RWPE2 (cell line): Measurements from ENCODE around the gene SLC8A2.
"Not testable (repeated sequence)": the region's sequence is repeated elsewhere in the genome, so short reads cannot be mapped to it uniquely, and the experiment has no call there.

Experiments
- ATAC-seq: fragments of 200-7000 bp; cut with Tn5 transposase; 3 replicates; pipeline ENCODE4 v1.9.1; 2021; ENCODE audit warnings: low read depth
- DNase-seq: peaks from one replicate; pipeline ENCODE4 v3.0.0-alpha.2; 2020; ENCODE audit warnings: low spot score
- H3K27ac ChIP-seq: fragments of 450-650 bp; 2 replicates; pipeline ENCODE4 v1.5.1; 2017; ENCODE audit warnings: mild to moderate bottlenecking; ENCODE audit not compliant: poor library complexity, severe bottlenecking
- H3K27me3 ChIP-seq: fragments of 250-450 bp; sonication (Bioruptor Pico); 2 replicates; pipeline ENCODE4 v1.5.1; 2021; ENCODE audit warnings: mild to moderate bottlenecking, moderate library complexity; ENCODE audit not compliant: insufficient read depth, poor library complexity, severe bottlenecking
- H3K36me3 ChIP-seq: fragments of 250-450 bp; sonication (Bioruptor Pico); 2 replicates; pipeline ENCODE4 v1.5.1; 2020; ENCODE audit warnings: low read depth, mild to moderate bottlenecking, moderate library complexity
- H3K4me1 ChIP-seq: fragments of 250-450 bp; sonication (Bioruptor Pico); 2 replicates; pipeline ENCODE4 v1.5.1; 2021; ENCODE audit warnings: mild to moderate bottlenecking, moderate library complexity; ENCODE audit not compliant: insufficient read depth, poor library complexity, severe bottlenecking
- H3K4me3 ChIP-seq: fragments of 250-450 bp; sonication (Bioruptor Pico); 2 replicates; pipeline ENCODE4 v1.5.1; 2021; ENCODE audit warnings: mild to moderate bottlenecking, moderate library complexity; ENCODE audit not compliant: severe bottlenecking
- H3K9me3 ChIP-seq: fragments of 250-450 bp; sonication (Bioruptor Pico); 2 replicates; pipeline ENCODE4 v1.5.1; 2021; ENCODE audit warnings: mild to moderate bottlenecking, moderate library complexity; ENCODE audit not compliant: severe bottlenecking
- TF ChIP-seq, protein P1 (sequence below): fragments of 450-650 bp; IDR thresholded peaks from one replicate; pipeline ENCODE4 v1.5.1; 2017; ENCODE audit warnings: mild to moderate bottlenecking, moderate library complexity; ENCODE audit not compliant: poor library complexity, severe bottlenecking

Gene SLC8A2

GRCh38 chr19:47490031-47490430, 18.3 kb upstream of the SLC8A2 start:
- no peaks in the 10 kb centered on the region for H3K9me3 ChIP-seq
- TF ChIP-seq, protein P1, sequence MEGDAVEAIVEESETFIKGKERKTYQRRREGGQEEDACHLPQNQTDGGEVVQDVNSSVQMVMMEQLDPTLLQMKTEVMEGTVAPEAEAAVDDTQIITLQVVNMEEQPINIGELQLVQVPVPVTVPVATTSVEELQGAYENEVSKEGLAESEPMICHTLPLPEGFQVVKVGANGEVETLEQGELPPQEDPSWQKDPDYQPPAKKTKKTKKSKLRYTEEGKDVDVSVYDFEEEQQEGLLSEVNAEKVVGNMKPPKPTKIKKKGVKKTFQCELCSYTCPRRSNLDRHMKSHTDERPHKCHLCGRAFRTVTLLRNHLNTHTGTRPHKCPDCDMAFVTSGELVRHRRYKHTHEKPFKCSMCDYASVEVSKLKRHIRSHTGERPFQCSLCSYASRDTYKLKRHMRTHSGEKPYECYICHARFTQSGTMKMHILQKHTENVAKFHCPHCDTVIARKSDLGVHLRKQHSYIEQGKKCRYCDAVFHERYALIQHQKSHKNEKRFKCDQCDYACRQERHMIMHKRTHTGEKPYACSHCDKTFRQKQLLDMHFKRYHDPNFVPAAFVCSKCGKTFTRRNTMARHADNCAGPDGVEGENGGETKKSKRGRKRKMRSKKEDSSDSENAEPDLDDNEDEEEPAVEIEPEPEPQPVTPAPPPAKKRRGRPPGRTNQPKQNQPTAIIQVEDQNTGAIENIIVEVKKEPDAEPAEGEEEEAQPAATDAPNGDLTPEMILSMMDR = no peak
- H3K36me3 ChIP-seq = peaks cover 21% of the 10 kb centered on the region
- ATAC-seq (no peak), DNase-seq (no peak)
- H3K27ac ChIP-seq = no peak overlapping the region
- no peak overlapping the region for H3K4me3 ChIP-seq
- H3K4me1 ChIP-seq = no peaks in the 10 kb centered on the region
- H3K27me3 ChIP-seq = no peaks in the 10 kb centered on the region

GRCh38 chr19:47489072-47489914, 17.6 kb upstream of the SLC8A2 start:
- ATAC-seq (no peak), DNase-seq (no peak)
- no peaks in the 10 kb centered on the region for H3K27me3 ChIP-seq
- H3K36me3 ChIP-seq = peaks cover 21% of the 10 kb centered on the region
- no peaks in the 10 kb centered on the region for H3K9me3 ChIP-seq
- no peak overlapping the region for H3K4me3 ChIP-seq
- no peak overlapping the region for H3K27ac ChIP-seq
- TF ChIP-seq, protein P1 = no peak
- H3K4me1 ChIP-seq = no peaks in the 10 kb centered on the region

DNA sequence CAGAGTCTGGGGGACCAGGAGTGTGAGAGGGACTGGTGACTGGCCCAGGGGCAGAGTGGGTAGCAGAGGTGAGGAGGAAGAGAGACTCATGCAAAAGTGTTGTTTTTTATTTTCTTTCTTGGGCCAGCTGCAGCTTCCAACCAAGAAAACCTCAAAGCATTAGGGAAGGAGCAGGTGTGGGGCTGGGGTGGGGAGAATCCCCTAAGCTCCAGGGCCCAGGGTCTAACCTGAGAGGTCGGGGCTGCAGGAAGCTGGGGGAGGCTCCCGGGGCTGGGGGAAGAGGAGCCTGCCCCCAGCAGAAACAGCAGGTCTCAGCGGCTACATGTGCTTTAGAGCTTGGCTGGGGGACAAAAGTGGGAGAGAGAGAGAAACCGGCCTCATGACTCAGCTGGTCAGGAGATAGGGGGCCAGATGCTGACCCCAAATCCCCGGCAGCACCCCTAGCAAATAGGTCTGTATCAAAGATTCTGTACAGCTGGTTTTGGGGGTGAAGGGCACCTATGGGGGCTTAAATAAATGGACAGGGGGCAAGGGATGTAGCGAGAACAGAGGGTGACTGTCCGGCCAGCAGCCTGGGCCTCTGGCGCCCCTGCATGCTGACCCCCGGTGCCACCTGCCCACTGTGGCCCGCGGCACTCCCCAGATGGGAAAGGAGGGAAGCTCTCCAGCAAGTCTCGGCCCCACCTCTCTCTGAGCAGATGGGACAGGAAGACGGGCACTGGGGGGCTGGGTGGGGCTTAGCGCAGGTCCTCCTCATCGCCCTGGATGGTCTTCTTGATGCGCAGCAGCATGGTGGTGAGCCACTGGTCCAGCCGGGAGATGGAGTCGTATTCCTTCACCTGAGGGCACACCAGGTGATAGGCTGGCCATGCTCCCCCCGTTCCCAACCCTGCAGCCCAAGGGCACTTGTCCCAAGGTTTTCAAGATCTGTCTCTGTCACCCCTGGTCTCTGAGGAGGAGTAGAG, 16.1 kb upstream of the SLC8A2 start:
- DNase-seq = peak; percentile 67
- H3K9me3 ChIP-seq = no peaks in the 10 kb centered on the region
- no peaks in the 10 kb centered on the region for H3K4me1 ChIP-seq
- H3K27me3 ChIP-seq = no peaks in the 10 kb centered on the region
- H3K27ac ChIP-seq = no peak overlapping the region
- no peak overlapping the region for H3K4me3 ChIP-seq
- TF ChIP-seq, protein P1 = no peak
- ATAC-seq = no peak
- peaks cover 15% of the 10 kb centered on the region for H3K36me3 ChIP-seq

DNA sequence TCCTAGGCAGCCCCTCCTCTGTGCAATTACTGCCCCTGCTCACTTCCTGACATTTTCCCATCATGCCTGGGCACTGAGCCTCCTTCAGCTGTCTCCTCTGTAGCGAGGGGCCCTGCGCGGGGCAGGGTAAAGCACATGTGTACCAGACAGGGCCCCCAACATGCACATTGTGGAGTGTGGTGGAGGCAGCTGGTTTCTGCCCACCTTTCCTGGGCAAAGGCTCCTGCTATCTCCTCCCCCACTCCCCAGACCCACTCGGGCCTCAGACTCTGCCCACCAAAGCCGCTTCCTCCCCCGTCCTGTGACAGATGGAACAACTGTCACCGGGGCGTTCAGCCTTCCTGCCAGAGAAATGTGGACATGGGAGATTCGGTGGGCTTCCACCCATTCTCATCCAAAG, 15.2 kb upstream of the SLC8A2 start:
- DNase-seq = no peak
- H3K27me3 ChIP-seq = no peaks in the 10 kb centered on the region
- H3K9me3 ChIP-seq = no peaks in the 10 kb centered on the region
- no peak for ATAC-seq
- no peak overlapping the region for H3K4me3 ChIP-seq
- H3K27ac ChIP-seq = no peak overlapping the region
- TF ChIP-seq, protein P1 = no peak
- no peaks in the 10 kb centered on the region for H3K4me1 ChIP-seq
- peaks cover 10% of the 10 kb centered on the region; the same call in 1 of the 2 replicates for H3K36me3 ChIP-seq

DNA sequence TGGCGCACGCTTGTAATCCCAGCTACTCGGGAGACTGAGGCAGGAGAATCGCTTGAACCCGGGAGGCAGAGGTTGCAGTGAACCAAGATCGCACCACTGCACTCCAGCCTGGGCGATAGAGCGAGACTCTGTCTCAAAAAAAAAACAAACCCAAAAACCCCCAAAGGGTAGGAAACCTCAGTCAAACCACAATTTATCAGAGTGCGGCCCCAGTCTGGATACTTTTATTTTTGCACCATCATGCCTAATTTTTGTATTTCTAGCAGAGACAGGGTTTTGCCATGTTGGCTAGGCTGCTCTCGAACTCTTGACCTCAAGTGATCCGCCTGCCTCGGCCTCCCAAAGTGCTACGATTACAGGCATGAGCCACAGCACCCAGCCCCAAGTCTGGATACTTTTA, 14.5 kb upstream of the SLC8A2 start:
- not testable (repeated sequence) for H3K27ac ChIP-seq, H3K27me3 ChIP-seq, H3K4me1 ChIP-seq, DNase-seq, ATAC-seq, H3K9me3 ChIP-seq, H3K4me3 ChIP-seq
- peaks cover 10% of the 10 kb centered on the region; the same call in 1 of the 2 replicates for H3K36me3 ChIP-seq
